ENCODE results near the gene OR2V2. TPM values are rescaled to one million over a fixed set of nuclear protein-coding genes. Genes with fewer than 3 reads are reported as not detected.
"Not testable (repeated sequence)": the region's sequence is repeated elsewhere in the genome, so short reads cannot be mapped to it uniquely, and the experiment has no call there.

The OR2V2 gene
- total RNA-seq, 1 experiment from 2014 or later = not detected

DNA sequence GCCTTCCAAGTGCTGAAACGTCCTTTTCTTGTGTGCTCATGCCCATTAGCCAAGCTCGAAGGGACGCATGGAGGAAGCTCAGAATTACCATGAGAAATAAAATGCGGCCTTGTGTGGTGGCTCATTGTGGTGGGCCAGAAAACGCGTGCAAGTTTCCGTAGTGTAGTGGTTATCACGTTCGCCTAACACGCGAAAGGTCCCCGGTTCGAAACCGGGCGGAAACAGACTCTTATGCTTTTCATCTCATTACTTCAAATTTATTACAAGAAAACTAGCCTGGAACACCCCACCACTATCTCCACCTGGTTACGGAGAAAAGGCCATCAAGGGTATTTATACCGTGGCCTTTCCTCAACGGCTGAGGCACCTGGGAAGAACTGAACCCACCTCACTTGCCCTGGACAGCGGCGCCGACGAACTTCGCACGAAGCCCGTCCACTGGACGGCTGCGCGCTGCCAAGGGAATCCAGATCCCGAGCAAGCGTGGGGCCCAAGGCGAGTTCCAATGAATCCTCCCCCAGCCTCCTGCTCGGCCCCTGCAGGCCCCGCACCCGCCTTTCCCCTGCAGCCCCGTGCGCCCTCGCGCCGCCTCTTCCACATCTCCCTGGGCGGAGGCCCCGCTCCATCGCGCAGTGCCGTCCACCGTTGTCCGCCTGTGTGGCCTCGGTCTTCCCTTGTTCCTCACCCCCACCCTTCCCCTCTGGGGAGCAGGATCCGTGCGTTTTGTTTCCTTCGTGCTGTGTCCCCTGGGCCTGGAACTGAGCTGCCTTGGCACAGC is 22.3 kb downstream of the OR2V2 start:
- DNase-seq (ENCODE audit: low read depth) = peak; percentile 60

DNA sequence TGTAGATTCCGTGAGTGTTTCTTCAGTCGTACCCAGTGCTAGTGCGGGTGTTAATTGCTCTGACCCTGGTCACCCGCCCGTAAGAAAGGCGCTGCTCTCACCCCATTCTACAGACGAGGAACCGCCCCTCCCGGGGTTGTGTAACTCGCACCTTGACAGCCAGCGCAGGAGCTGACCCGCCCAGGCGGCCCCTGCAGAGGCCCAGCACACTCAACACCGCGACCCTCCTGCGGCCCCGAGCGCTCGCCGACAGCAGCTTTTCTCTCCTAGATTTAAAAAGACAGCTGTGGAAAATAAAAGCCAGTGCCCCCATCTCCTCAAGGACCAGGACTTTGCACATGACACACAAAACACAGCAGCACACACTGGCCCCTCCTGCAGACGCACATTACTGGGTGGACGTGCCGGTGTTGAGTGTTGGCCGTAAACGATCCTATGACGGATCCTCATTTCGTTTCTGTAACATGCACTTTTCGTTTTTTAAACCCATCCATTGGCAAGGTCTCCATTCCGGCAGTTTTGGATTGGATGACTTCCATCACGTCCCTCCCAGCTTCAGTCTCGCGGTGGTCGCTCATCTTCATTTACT is 22.9 kb downstream of the OR2V2 start:
- DNase-seq (ENCODE audit: low read depth) = no peak

DNA sequence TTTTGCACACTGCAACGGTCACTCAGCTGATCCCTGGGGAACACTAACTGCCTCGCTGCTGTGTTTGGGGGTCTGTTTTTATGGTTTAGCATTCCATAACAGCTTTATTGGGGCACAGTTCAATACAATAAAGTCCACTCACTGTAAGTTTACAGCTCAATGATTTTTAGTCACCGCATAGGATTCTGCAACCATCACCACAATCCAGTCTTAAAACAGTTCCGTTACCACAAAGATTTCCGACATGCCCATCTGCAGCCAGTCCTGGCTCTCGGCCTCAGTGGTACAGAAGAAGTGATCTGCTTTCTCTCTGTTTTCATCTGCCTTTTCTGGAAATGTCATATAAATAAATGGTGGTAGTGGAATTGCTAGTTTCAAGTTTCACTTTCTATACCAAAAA is 23.6 kb downstream of the OR2V2 start:
- peak; percentile 52 for DNase-seq (ENCODE audit: low read depth)

DNA sequence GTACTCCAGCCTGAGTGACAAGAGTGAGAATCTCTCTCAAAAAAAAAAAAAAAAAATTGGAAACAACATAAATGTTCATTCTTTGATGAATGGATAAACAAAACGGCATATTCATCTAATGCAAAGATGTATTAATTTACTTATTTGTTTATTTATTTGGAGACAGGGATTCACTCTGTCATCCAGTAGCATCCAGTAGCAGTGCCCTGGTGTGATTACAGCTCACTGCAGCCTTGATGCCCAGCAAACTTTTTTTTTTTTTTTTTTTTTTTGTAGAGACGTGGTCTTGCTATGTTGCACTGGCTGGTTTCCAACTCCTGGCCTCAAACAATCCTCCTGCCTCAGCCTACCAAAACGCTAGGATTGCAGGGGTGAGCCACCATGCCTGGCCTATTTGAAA is 24.4 kb downstream of the OR2V2 start:
- no peak for DNase-seq (ENCODE audit: low read depth)

DNA sequence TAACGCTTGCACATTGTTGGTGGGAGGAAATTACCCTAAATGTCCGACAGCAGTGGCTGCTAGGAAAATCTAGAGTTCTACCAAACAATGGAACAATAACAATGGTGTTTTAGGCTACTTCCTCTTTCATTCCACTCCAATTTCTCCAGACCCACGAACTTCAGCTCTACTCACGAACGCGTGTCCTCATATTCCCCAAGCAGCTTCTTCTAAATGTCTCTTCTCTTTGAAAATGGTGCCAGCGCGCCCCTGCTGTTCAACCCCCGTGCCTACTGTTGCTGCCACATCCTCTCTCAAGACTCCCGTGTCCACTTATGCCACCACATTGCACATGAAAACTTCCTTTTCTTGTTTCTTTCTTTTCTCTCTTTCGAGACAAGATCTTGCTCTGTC is 25.6 kb downstream of the OR2V2 start:
- no peak for DNase-seq (ENCODE audit: low read depth)

DNA sequence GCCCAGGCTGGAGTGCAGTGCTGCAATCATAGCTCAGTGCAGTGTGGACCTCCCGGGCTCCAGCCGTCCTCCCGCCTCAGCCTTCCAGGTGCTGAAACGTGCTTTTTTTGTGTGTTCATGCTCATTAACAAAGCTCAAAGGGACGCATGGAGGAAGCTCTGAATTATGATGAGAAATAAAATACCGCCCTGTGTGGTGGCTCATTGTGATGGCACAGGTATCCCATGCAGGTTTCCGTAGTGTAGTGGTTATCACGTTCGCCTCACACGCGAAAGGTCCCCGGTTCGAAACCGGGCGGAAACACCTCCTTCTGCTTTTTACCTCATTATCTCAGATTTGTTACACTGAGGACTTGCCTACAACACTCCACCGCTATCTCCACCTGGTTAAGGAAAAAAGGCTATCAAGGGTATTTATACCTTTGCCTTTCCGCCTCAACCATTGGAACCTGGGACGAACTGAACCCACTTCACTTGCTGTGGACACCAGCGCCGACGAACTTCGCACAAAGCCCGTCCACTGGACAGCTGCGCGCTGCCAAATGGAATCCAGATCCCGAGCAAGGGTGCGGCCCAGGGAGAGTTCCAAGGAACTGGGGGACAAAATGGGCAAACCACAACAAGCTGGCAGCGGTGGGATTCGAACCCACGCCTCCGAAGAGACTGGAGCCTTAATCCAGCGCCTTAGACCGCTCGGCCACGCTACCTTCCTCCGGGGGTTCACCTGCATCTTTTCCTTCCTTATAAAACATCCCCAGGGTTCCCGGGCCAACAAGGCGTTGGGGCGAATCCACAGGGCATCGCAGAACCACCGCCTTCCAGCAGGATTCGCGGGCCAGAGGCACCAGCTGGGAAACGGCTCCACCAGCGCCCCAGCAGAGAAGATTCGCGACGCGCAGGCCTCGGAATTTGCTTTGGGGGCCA is 26.3 kb downstream of the OR2V2 start:
- DNase-seq (ENCODE audit: low read depth) = peak; percentile 43

DNA sequence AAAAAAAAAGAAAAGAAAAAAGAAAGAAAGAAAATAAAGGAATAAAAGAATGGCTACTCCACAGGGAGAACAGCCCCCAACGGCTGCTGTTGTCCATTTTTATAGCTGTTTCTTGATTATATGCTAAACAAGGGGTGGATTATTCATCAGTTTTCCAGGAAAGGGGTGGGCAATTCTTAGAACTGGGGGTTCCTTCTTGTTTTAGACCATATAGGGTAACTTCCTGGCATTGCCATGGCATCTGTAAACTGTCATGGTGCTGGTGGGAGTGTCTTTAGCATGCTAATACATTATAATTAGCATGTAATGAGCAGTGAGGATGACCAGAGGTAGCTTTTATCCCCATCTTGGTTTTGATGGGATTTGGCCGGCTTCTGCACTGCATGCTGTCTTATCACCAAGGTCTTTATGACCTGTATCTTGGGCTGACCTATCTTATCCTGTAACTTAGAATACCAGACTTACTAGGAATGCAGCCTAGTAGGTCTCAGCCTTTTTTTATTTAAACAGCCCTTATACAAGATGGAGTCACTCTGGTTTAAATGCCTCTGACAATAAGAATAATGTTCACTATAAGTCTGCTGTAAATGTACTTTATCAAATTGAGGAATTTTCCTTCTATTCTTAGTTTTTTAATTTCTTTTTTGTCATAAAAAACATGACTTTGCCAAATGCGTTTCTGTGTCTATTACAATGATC is 29.0 kb downstream of the OR2V2 start:
- no peak for DNase-seq (ENCODE audit: low read depth)

DNA sequence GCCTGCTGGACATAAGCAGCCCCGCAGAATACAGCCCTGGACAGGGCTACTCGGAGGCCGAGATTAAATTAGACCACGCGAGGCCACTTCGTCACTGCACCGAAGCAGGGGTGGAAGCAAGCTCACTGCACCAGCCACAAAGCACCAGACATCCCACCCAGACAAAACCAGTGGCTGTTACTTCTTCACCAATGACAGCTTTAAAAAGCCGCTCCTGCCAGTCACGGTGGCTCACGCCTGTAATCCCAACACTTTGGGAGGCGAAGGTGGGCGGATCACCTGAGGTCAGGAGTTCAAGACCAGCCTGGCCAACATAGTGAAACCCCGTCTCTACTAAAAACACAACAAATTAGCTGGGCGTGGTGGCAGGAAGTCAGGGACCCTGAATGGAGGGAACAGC is 30.2 kb downstream of the OR2V2 start:
- not testable (repeated sequence) for DNase-seq (ENCODE audit: low read depth)

DNA sequence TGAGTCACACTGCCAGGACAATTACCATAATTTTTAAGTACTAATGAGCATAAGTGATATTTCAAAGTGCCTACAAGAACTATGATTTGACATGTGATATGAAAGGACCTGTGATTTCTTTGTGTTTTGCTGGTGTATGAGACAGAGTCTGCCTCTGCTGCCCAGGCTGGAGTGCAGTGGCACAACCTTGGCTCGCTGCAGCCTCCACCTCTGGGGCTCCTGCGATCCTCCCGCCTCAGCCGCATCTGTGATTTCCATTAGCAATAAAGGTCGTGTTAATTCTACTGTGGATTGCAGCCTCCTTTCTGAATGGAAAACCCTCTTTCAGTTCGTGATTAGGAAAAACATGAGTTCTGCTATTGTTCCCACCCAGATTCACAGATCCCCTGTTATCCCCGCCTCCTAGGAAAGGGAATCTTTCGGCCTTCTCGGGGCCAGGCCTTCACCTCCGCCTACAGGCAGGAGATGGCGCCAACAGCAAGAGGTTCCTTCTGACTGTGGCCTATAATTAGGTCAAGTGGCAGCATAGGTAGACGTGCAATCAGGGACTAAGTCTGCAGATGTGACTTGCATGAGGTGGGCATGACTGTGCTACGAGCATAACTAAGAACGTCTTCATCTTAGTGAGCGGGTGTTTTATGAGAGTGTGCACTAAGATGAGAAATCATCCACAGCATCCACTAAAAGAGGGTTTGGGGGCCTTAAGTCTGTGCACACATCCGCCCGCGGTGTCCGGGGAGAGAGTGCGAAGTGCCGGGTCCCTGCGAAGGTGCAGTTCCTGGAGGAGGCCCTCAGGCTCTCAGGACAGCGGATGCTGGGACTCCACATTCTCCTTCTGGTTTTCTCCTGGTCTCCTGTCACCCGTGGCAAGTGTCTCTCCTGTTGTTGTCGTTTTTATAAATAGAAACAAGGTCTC is 34.5 kb downstream of the OR2V2 start:
- DNase-seq (ENCODE audit: low read depth) = peak; percentile 74

DNA sequence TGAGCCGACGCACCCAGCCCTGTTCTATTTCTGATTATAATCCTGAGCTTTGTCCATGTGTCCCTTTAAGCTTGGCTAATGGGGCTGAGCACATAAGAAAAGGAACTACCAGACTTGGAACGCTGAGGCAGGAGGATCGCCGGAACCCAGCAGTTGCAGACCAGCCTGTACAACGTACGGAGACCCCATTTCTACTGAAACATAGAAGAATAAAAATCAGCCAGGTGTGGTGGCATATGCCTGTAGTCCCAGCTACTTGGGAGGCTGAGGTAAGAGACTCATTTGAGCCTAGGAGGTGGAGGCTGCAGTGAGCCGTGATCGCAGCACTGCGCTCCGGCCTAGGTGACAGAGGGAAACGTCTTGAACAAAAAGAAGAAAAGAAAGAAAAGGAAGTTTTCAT is 35.3 kb downstream of the OR2V2 start:
- DNase-seq (ENCODE audit: low read depth) = no peak

DNA sequence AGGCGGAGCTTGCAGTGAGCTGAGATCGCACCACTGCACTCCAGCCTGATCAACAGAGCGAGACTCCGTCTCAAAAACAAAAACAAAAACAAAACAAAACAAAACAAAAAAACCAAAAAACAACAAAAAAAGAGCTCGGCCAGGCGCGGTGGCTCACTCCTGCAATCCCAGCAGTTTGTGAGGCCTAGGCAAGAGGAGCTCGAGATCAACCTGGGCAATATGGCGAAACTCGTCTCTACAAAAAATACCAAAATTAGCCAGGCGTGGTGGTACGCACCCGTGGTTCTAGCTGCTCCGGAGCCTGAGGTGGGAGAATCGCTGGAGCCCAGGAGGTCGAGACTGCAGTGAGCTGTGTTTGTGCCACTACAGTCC is 37.4 kb downstream of the OR2V2 start:
- peak; percentile 26 for DNase-seq (ENCODE audit: low read depth)

DNA sequence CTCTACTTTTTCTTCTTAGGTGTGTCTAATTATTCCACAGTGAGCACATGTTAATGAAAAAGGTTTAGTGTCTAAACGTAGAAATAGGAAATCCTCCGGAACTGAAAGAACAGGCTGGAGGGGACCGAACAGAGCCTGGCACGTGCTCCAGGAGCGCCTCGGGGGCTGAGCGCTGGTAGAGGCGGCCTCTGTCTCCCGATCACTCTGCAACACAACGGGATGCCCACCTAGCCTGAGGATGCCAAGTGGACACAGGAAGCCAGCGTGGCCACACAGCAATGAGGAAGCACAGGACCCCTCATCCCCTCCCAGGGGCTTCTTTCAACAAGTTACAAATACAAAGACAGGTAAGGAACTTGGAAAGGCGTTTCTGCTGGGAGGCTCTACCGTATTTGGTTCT is 38.2 kb downstream of the OR2V2 start:
- DNase-seq (ENCODE audit: low read depth) = no peak

DNA sequence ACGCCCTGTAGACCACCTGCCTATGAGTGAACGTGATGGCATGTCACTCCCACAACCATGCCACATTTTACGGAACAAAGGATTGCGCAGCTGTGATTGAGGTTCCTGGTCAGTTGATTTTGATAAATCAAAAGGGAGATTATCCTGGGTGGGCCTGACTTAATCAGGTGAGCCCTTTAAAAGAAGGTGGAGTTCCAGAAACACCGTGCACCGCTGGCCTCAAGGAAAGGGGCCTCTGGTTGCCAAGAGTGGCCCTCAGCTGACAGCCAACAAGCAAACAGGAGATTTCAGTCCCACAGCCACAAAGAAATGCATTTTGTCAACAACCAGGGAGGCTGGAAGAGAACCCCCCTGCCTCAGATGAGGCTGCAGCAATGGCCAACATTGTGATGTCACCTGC is 38.6 kb downstream of the OR2V2 start:
- no peak for DNase-seq (ENCODE audit: low read depth)

DNA sequence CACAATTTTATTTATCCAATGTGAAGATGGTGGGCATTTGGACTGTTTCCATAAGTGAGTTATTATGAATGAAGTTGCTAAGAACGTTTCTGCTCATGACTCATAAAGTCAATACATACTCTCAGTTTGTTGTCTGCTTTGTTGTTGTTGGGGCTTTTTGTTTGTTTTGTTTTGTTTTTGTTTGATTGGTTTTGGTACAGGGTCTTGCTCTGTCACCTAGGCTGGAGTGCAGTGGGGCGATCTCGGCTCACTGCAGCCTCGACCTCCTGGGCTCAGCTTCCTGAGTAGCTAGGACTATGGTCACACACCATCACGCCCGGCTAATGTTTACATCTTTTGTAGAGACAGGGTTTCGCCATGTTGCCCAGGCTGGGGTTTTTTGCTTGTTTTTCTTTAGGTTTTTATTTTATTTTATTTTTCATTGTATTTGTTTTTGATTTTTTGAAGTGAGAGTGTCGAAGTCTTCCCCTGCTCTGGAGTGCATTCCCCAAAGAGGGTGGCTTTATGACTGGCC is 39.7 kb downstream of the OR2V2 start:
- DNase-seq (ENCODE audit: low read depth) = peak; percentile 22

DNA sequence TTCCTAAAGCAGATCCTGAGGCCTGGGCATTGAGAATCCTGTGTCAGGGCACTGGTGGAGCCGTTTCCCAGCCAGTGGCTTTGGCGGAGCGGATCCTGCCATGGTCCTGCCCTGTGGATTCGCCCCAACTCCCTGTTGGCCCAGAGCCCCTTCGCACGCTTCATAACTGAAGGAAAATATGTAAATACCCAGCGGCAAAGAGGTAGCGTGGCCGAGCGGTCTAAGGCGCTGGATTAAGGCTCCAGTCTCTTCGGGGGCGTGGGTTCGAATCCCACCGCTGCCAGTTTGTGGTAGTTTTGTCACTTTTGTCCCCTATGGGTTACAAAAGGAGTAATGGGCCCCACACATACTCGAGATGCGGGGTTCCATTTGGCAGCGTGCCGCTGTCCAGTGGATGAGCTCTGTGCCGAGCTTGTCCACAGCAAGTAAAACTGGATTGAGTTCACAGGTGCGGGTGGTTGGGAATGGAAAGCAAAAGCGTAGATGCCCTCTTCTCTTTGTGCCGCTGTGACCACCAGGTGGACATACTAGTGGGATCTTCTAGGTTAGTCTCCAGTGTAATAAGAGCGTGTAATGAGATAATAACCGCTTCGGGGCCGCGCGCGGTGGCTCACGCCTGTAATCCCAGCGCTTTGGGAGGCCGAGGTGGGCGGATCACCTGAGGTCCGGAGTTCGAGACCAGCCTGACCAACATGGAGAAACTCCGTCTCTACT is 40.3 kb downstream of the OR2V2 start:
- peak; percentile 87 for DNase-seq (ENCODE audit: low read depth)

DNA sequence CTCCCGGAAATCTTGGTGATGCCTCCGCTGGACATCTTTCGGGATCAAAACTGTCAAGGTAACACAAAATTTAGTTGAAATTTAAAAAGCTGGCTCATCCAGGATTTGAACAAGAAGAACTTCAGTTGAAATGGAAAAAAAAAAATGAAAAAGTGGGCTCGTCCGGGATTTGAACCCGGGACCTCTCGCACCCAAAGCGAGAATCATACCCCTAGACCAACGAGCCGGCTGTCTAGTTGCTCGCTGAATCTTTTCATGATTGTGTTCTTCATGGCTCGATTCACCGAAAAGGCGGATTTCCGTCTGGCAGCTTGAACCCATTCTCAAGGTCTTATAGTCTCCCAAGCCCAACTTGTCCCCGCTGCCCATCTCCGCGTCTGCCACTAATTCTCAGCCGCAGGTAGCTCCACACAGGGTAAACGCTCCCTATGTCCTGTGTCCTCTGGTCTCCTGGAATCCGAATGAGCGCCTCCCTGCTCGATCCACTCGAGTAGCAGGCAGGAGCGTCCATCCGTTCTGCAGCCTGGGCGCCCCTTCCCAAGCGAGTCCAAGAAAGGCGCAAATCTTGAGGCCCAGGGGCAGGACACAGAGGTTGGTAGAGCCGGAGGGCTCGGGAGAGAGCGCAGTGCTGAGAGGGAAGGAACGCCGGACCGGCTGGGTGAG is 41.4 kb downstream of the OR2V2 start:
- DNase-seq (ENCODE audit: low read depth) = peak; percentile 71

DNA sequence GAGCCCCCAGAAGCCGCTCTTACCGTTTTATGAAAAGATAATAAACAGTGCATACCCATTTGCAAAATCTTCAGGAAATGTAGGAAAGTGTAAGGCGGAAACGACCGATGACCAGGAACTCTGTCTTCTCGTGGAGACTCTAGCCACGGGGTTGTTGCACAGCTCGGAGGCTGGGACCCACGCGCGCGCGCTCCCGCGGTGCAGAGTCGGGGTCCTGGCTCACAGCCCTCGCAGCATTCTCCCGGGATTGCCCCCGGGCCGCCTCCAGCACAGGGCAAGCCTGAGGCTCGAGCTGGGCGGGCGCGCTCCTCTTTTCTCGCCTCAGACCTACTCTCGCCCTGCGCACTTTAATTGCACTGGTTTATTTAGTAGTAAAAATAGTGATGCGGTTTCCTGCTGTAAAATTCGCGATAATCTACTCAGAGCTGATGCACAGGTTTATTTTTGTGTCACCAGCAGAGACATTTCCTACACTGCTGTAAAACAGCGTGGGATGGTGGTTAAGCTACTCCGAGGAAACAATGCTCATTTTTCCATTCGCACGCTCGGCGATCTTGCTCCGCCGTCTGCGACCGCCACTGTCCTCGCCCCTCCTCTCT is 42.1 kb downstream of the OR2V2 start:
- DNase-seq (ENCODE audit: low read depth) = peak; percentile 31

DNA sequence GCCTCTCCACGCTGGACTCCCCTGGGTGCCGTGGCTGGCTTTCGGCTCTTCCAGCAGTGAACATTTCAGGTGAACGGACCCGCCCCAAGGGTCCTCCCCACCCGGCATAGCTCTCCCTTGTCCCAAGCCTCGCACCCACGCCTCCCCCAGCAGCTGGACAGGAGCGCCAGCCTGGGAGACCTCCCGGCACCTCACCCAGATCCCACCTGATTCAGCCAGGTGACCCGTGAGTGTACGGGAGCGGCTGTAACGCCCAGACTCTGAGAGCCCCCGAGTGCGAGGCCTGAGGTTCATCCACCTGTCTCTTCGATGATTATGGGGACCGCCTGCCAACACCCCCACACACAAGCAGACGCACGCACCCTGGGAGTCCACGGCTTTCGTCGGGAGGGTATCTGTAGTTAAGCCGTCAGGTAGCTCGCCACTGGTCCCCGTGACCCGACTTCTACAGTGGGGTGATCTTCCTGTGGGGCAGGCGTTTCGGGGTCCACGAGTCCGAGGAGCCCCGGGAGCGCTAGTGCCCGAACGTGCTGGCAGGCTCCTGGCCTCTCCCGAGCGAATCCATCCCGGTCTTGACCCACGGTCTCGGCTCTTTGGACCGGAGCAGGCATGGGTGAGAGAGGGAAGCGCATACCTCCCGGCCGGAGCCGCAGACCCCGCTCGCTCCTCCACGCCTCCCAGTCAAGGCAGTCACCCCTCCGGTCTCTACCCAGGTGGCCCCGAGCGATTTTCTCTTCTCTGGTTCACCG is 42.8 kb downstream of the OR2V2 start:
- no peak for DNase-seq (ENCODE audit: low read depth)

Data from RPMI7951 (cell line).